NCI-H82 treated with DMSO at 0.1 percent for 48 hours (cell line): Measurements from ENCODE around the gene ACOT11.
"Not testable (repeated sequence)": the region's sequence is repeated elsewhere in the genome, so short reads cannot be mapped to it uniquely, and the experiment has no call there.

Source experiments
- DNase-seq: peaks from one replicate; lab custom pipeline; 2025; ENCODE audit not compliant: unreplicated experiment; lab: John Stamatoyannopoulos, UW

ACOT11 gene

GRCh38 chr1:54607821-54608565, 60.0 kb downstream of the ACOT11 start:
- DNase-seq = no peak

- no peak for DNase-seq
Observed at GRCh38 chr1:54608566-54609230, 60.7 kb downstream of the ACOT11 start.

GRCh38 chr1:54609301-54609921, 61.4 kb downstream of the ACOT11 start:
- no peak for DNase-seq

- no peak for DNase-seq
Observed at GRCh38 chr1:54610048-54610447, 62.0 kb downstream of the ACOT11 start.

- no peak for DNase-seq
Observed at GRCh38 chr1:54610601-54611580, 62.9 kb downstream of the ACOT11 start.

GRCh38 chr1:54611621-54612020, 63.6 kb downstream of the ACOT11 start:
- DNase-seq = no peak

GRCh38 chr1:54614024-54614423, 66.0 kb downstream of the ACOT11 start:
- no peak for DNase-seq

GRCh38 chr1:54614563-54614962, 66.5 kb downstream of the ACOT11 start:
- DNase-seq = no peak

GRCh38 chr1:54615531-54616279, 67.7 kb downstream of the ACOT11 start:
- DNase-seq = no peak

GRCh38 chr1:54619749-54620148, 71.7 kb downstream of the ACOT11 start:
- DNase-seq = no peak

- peak; percentile 13 for DNase-seq
Observed at GRCh38 chr1:54623216-54624007, 75.4 kb downstream of the ACOT11 start, which contains the start of gene FAM151A. Gene FAM151A (minus strand): TSS chr1:54623525. CDS start chr1:54623395, 130 bp downstream.

GRCh38 chr1:54624466-54625464, 76.7 kb downstream of the ACOT11 start:
- DNase-seq = no peak

GRCh38 chr1:54627196-54627595, 79.2 kb downstream of the ACOT11 start:
- no peak for DNase-seq

- DNase-seq = not testable (repeated sequence)
Observed at GRCh38 chr1:54635804-54636203, 87.8 kb downstream of the ACOT11 start.

GRCh38 chr1:54636461-54637446, 88.7 kb downstream of the ACOT11 start:
- DNase-seq = peak; percentile 47

GRCh38 chr1:54640361-54640760, 92.3 kb downstream of the ACOT11 start:
- DNase-seq = no peak
